ENCODE measurements around the gene WNT9B. TPM values are rescaled to one million over a fixed set of nuclear protein-coding genes. Genes with fewer than 3 reads are reported as not detected.
"Not testable (repeated sequence)": the region's sequence is repeated elsewhere in the genome, so short reads cannot be mapped to it uniquely, and the experiment has no call there.

WNT9B gene
- total RNA-seq, 3 donors from 2014 or later: 0.22 TPM; not detected in 2

DNA sequence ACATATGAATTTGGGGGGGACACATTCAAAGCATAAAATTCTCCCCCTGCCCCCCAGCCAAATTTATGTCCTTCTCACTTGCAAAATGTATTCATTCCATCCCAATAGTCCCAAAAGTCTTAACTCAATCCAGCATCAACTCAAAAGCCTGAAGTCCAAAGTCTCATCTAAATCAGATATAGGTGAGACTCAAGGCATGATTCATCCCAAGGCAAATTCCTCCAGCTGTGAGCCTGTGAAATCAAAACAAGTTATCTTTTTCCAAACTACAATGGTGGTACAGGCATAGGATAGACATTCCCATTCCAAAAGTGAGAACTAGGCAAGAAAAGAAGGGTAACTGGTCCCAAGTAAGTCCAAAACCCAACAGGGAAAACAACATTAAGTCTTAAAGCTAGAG is 65.7 kb downstream of the WNT9B start:
- no peak overlapping the region for H3K4me3 ChIP-seq
- no peaks in the 10 kb centered on the region for H3K36me3 ChIP-seq (ENCODE audit: low read depth)
- H3K9me3 ChIP-seq: no peaks in the 10 kb centered on the region
- H3K4me1 ChIP-seq (ENCODE audit: low read depth): no peaks in the 10 kb centered on the region
- TF ChIP-seq, protein P1, sequence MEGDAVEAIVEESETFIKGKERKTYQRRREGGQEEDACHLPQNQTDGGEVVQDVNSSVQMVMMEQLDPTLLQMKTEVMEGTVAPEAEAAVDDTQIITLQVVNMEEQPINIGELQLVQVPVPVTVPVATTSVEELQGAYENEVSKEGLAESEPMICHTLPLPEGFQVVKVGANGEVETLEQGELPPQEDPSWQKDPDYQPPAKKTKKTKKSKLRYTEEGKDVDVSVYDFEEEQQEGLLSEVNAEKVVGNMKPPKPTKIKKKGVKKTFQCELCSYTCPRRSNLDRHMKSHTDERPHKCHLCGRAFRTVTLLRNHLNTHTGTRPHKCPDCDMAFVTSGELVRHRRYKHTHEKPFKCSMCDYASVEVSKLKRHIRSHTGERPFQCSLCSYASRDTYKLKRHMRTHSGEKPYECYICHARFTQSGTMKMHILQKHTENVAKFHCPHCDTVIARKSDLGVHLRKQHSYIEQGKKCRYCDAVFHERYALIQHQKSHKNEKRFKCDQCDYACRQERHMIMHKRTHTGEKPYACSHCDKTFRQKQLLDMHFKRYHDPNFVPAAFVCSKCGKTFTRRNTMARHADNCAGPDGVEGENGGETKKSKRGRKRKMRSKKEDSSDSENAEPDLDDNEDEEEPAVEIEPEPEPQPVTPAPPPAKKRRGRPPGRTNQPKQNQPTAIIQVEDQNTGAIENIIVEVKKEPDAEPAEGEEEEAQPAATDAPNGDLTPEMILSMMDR (IDR thresholded peaks at IDR 0.05): no peak
- DNase-seq: no peak
- ATAC-seq: no peak
- intact Hi-C loops (cut with DNase I, micrococcal nuclease): no loop called here

GRCh38 chr17:46917516-46917915 is 66.1 kb downstream of the WNT9B start:
- no peak for ATAC-seq

GRCh38 chr17:46921962-46922361 is 70.6 kb downstream of the WNT9B start:
- H3K9me3 ChIP-seq; intact Hi-C loops (cut with DNase I, micrococcal nuclease); ATAC-seq; DNase-seq; H3K36me3 ChIP-seq (ENCODE audit: low read depth); H3K4me3 ChIP-seq: not testable (repeated sequence)
- H3K4me1 ChIP-seq (ENCODE audit: low read depth): peaks cover 13% of the 10 kb centered on the region

More at GRCh38 chr17:46917516-46917915, 66.1 kb downstream of the WNT9B start:
- no peaks in the 10 kb centered on the region for H3K9me3 ChIP-seq
- H3K36me3 ChIP-seq (ENCODE audit: low read depth): no peaks in the 10 kb centered on the region
- DNase-seq: no peak
- no peaks in the 10 kb centered on the region for H3K4me1 ChIP-seq (ENCODE audit: low read depth)
- H3K4me3 ChIP-seq: no peak overlapping the region
- intact Hi-C loops (cut with DNase I, micrococcal nuclease): no loop called here
- TF ChIP-seq, protein P1 (IDR thresholded peaks at IDR 0.05): no peak

GRCh38 chr17:46922487-46922803 is 71.1 kb downstream of the WNT9B start:
- TF ChIP-seq, protein P1 (IDR thresholded peaks at IDR 0.05): no peak
- H3K4me1 ChIP-seq (ENCODE audit: low read depth): peaks cover 13% of the 10 kb centered on the region
- no peaks in the 10 kb centered on the region for H3K36me3 ChIP-seq (ENCODE audit: low read depth)
- intact Hi-C loops (cut with DNase I, micrococcal nuclease): no loop called here
- no peaks in the 10 kb centered on the region for H3K9me3 ChIP-seq
- DNase-seq: no peak
- H3K4me3 ChIP-seq: peak overlapping the region; percentile 95
- ATAC-seq: peak; percentile 3

DNA sequence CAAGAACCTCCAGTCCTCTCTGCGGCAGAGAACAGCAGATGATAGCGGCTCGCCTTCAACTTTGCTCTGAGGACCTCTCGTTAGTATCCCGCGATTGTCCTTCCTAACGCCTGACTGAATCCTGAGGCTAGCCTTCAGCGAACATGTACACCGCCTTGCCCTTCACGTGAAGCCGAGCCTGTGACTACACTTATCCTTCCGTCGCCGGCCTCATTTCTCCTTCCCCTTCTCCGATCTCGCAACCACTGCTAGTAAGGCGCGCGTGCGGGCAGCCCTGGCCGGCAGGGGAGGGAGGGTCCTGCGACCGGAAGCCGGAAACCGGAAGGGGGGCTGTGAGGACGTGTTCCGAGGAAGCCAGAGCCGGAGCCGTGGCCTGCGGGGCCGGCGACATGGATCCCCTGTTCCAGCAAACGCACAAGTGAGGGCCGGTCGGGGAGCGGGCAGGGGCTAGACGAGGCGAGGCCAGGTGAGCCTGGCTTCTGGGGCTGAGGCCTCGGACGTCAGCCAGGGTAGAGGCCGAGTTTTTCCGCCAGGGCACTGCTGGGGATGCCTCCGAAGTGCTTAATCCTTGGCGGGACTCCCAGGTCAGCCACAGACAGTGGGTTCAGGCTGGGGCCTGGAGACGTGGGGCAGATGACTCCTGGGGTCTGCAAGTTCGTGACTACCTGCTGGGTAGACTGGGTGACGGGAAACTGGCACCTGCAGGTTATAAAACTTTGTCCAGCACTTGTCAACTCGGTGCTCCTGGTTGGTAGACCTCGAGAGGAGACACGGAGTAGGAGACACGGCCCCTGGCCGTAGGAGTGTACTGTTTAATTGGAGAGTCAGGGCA is 71.6 kb downstream of the WNT9B start, which contains the start of gene GOSR2:
GOSR2 (plus strand) TSS at position 357 of the 832 bp plus-strand sequence; CDS start at position 390, 33 bp downstream.
- Histone ChIP-seq H3K9me3 (no peaks in the 10 kb centered on the region), H3K4me3 (peak within 1 kb of the TSS; percentile 95), H3K4me1 (ENCODE audit: low read depth) (peaks cover 13% of the 10 kb centered on the region), H3K36me3 (ENCODE audit: low read depth) (no peaks in the 10 kb centered on the region)
- TF ChIP-seq, protein P1 (IDR thresholded peaks at IDR 0.05): no peak
- intact Hi-C loops (cut with DNase I, micrococcal nuclease): no loop called here
- DNase-seq (peak; percentile 92 to 95 (median 93)), ATAC-seq (peak; percentile 99)

GRCh38 chr17:46925185-46925868 is 73.9 kb downstream of the WNT9B start:
- intact Hi-C loops (cut with DNase I, micrococcal nuclease): no loop called here
- TF ChIP-seq, protein P1 (IDR thresholded peaks at IDR 0.05): no peak
- ATAC-seq: no peak
- Histone ChIP-seq H3K36me3 (ENCODE audit: low read depth) (no peaks in the 10 kb centered on the region), H3K9me3 (no peaks in the 10 kb centered on the region), H3K4me1 (ENCODE audit: low read depth) (peaks cover 18% of the 10 kb centered on the region), H3K4me3 (no peak overlapping the region)
- DNase-seq: no peak
